DND-41 (cell line): ENCODE data around the gene DCST1.

ENCODE experiments used
- ATAC-seq: fragments of 200-7000 bp; cut with Tn5 transposase; 3 replicates; pipeline ENCODE4 v1.9.1; 2021; ENCODE audit warnings: low read depth; ENCODE audit not compliant: insufficient read depth
- DNase-seq: peaks from one replicate; pipeline ENCODE4 v3.0.0-alpha.2; 2020
- H2AFZ ChIP-seq: 2 replicates; pipeline ENCODE4 v1.6.0; 2012; ENCODE audit warnings: low read depth, low read length
- H3K27ac ChIP-seq: 2 replicates; pipeline ENCODE4 v1.5.1; 2012; ENCODE audit warnings: low read length, inconsistent platforms
- H3K27me3 ChIP-seq: fragments of 200-600 bp; sonication (generic); 2 replicates; pipeline ENCODE4 v1.6.0; 2012; ENCODE audit warnings: low read length, mild to moderate bottlenecking, inconsistent platforms; ENCODE audit not compliant: insufficient read depth, poor library complexity
- H3K36me3 ChIP-seq: 2 replicates; pipeline ENCODE4 v1.5.1; 2012; ENCODE audit warnings: low read length, inconsistent platforms; ENCODE audit not compliant: insufficient read depth
- H3K4me1 ChIP-seq: 2 replicates; pipeline ENCODE4 v1.5.1; 2012; ENCODE audit warnings: mild to moderate bottlenecking, low read length; ENCODE audit not compliant: insufficient read depth
- H3K4me2 ChIP-seq: 2 replicates; pipeline ENCODE4 v1.6.0; 2012; ENCODE audit warnings: mild to moderate bottlenecking, moderate library complexity, low read length, inconsistent platforms; ENCODE audit not compliant: insufficient read depth
- H3K4me3 ChIP-seq, 2 experiments: fragments of 200-600 bp in 1 of 2; shearing (Covaris generic) in 1 of 2; 2 replicates each; pipeline ENCODE4 v1.5.1; 2012 to 2016; ENCODE audit warnings: inconsistent platforms in 2 of 2, low read length in 2 of 2, mild to moderate bottlenecking in 2 of 2, low read depth in 1 of 2, moderate library complexity in 1 of 2
- H3K79me2 ChIP-seq: 2 replicates; pipeline ENCODE4 v1.6.0; 2012; ENCODE audit warnings: low read length, inconsistent platforms; ENCODE audit not compliant: insufficient read depth
- H3K9ac ChIP-seq: 2 replicates; pipeline ENCODE4 v1.6.0; 2012; ENCODE audit warnings: low read depth, mild to moderate bottlenecking, inconsistent platforms, low read length, moderate library complexity
- H3K9me3 ChIP-seq: 2 replicates; pipeline ENCODE4 v1.5.1; 2012; ENCODE audit warnings: low read length, moderate library complexity, mild to moderate bottlenecking, inconsistent platforms; ENCODE audit not compliant: insufficient read depth, severe bottlenecking
- H4K20me1 ChIP-seq: 2 replicates; pipeline ENCODE4 v1.6.0; 2012; ENCODE audit warnings: low read length; ENCODE audit not compliant: insufficient read depth
- CTCF ChIP-seq: IDR thresholded peaks from 2 replicates; pipeline ENCODE4 v1.5.1; 2012; ENCODE audit warnings: borderline replicate concordance, low read length, moderate library complexity, mild to moderate bottlenecking; ENCODE audit not compliant: poor library complexity, severe bottlenecking; ENCODE audit errors: extremely low read depth
- EZH2 ChIP-seq: IDR thresholded peaks from 3 replicates; pipeline ENCODE4 v1.6.1; 2012; ENCODE audit warnings: borderline replicate concordance, low read depth, mild to moderate bottlenecking, moderate library complexity, low read length, inconsistent platforms; ENCODE audit not compliant: severe bottlenecking

DCST1 gene

GRCh38 chr1:155003766-155004351, 29.8 kb upstream of the DCST1 start:
- Histone ChIP-seq H3K9ac (no peak overlapping the region), H3K27me3 (peaks cover 41% of the 10 kb centered on the region), H3K4me3 (no peak overlapping the region), H3K79me2 (no peaks in the 10 kb centered on the region), H3K27ac (no peak overlapping the region), H3K4me2 (no peak overlapping the region), H4K20me1 (peaks cover 67% of the 10 kb centered on the region), H3K9me3 (no peaks in the 10 kb centered on the region), H3K36me3 (no peaks in the 10 kb centered on the region), H2AFZ (no peak overlapping the region), H3K4me1 (peaks cover 25% of the 10 kb centered on the region)
- ATAC-seq (no peak), DNase-seq (no peak)
- TF ChIP-seq EZH2 (no peak), CTCF (no peak)

DNA sequence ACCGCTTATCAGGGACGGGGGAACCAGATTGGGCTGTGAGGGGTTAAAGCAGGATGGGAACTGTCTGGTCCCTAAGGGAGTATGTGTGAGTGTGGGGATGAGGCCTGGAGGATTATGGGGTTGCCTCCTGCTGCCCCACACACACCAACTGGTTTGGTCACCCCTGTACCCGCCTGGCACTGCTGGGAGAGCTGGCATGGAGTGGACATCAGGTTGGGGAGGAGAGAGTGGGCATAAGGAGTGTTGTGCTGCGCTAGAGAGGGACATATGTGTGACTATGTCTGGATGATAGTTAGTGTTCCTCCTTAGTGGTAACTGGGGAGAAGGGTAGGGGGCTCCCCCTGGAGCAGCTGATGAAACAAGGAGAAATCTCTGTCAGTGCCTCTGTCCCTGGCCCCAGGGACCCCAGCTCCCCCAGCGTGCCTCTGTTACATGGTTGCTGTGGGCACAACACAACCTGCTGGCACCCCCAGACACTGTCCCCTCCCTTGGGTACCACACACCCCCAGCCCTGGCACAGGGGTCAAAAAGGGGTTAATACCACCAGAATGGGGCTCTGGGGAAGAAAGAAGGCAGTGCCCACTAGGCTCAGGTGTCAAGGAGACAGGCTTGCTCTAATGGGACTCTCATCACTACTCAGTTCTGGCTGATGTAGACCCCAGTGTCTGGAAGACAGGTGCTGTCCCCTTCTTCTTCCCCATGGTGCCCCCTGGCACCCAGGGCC, 29.1 kb upstream of the DCST1 start:
- Histone ChIP-seq H2AFZ (no peak overlapping the region), H3K79me2 (no peaks in the 10 kb centered on the region)
- DNase-seq, result no peak

GRCh38 chr1:155005076-155006011, 28.3 kb upstream of the DCST1 start:
- Histone ChIP-seq H3K9me3 (no peaks in the 10 kb centered on the region), H3K36me3 (no peaks in the 10 kb centered on the region), H3K4me1 (peaks cover 16% of the 10 kb centered on the region), H3K9ac (no peak overlapping the region), H4K20me1 (peaks cover 65% of the 10 kb centered on the region), H3K79me2 (no peaks in the 10 kb centered on the region), H2AFZ (no peak overlapping the region), H3K27me3 (peaks cover 27% of the 10 kb centered on the region), H3K4me2 (no peak overlapping the region), H3K4me3 (no peak overlapping the region), H3K27ac (no peak overlapping the region)
- ATAC-seq, result no peak
- no peak for DNase-seq
- no peak for TF ChIP-seq CTCF
- no peak for TF ChIP-seq EZH2

More for the DNA sequence above, 29.1 kb upstream of the DCST1 start:
- no peak overlapping the region for H3K4me3 ChIP-seq
- TF ChIP-seq CTCF (no peak), EZH2 (no peak)
- H3K4me1 ChIP-seq, result peaks cover 20% of the 10 kb centered on the region
- peaks cover 65% of the 10 kb centered on the region for H4K20me1 ChIP-seq
- no peak overlapping the region for H3K27ac ChIP-seq
- peaks cover 35% of the 10 kb centered on the region for H3K27me3 ChIP-seq
- no peak overlapping the region for H3K9ac ChIP-seq
- no peak for ATAC-seq
- no peaks in the 10 kb centered on the region for H3K36me3 ChIP-seq
- H3K4me2 ChIP-seq, result no peak overlapping the region
- H3K9me3 ChIP-seq, result no peaks in the 10 kb centered on the region
